Measurements from ENCODE around the gene INF2. TPM values are rescaled to one million over a fixed set of nuclear protein-coding genes. Genes with fewer than 3 reads are reported as not detected.
A peak's percentile ranks its signal among the peaks of the same experiment; 100 is the strongest.

Gene INF2
- total and polyA plus RNA-seq, 2 experiments from 2014 or later: 36.7 to 75.5 TPM

DNA sequence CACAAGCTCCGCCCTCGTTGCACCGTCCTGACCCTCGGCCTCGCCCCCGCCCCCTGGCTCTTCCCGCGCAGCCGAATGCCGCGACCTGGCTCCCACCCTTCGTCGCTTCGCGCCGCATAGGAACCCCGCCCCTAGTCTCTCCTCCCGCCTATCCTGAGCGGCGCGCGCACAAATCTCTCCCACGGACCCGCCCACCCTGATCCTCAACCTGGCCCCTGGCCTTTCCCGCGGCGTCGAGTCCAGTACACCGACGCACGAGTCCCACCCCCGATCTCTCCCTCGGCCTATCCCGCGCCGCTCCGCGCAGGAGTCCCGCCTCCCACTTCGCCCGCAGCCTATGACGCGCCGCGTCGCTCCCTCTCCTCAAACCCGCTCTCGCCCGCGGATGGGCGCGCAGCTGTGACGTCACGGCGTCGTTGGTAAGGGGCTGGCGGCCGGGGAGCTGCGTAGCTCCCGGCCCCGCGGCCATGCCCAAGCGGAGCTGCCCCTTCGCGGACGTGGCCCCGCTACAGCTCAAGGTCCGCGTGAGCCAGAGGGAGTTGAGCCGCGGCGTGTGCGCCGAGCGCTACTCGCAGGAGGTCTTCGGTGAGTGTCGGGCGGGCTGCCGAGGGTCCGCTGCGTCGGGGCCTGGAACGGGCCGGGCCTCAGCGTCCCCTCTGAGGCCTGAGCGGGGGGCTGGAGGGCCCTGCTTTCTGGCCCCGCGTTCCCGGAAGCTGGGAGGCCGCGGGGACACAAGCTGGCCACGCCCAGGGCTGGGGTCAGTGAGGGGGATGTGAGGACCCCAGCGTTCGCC is 63.5 kb downstream of the INF2 start, which contains the start of gene SIVA1:
TSS of gene SIVA1 (plus strand) at position 413 of the 793 bp plus-strand sequence. CDS start at position 468, 55 bp downstream.
- Histone ChIP-seq H3K36me3 (ENCODE audit: insufficient read depth) (peaks cover 5% of the 10 kb centered on the region; the same call in 1 of the 2 replicates), H3F3A (replicated peaks; ENCODE audit: low read depth) (no peaks in the 10 kb centered on the region), H3K4me2 (peak within 1 kb of the TSS; percentile 99), H3K27ac (ENCODE audit: low read depth) (peak within 1 kb of the TSS; percentile 86; the same call in 1 of the 2 replicates), H3K4me1 (ENCODE audit: insufficient read depth) (peaks cover 6% of the 10 kb centered on the region; the same call in 1 of the 2 replicates), H4K20me1 (replicated peaks; ENCODE audit: insufficient read depth) (peaks cover 11% of the 10 kb centered on the region), H3K27me3 (ENCODE audit: insufficient read depth) (no peaks in the 10 kb centered on the region), H3K9me2 (ENCODE audit: insufficient read depth) (no peaks in the 10 kb centered on the region), H2AFZ (peak within 1 kb of the TSS; percentile 91; the same call in 1 of the 2 replicates), H3K79me2 (replicated peaks; ENCODE audit: insufficient read depth) (peaks cover 33% of the 10 kb centered on the region), H3K4me3 (peak within 1 kb of the TSS; percentile 93)
- TF ChIP-seq, protein P1, sequence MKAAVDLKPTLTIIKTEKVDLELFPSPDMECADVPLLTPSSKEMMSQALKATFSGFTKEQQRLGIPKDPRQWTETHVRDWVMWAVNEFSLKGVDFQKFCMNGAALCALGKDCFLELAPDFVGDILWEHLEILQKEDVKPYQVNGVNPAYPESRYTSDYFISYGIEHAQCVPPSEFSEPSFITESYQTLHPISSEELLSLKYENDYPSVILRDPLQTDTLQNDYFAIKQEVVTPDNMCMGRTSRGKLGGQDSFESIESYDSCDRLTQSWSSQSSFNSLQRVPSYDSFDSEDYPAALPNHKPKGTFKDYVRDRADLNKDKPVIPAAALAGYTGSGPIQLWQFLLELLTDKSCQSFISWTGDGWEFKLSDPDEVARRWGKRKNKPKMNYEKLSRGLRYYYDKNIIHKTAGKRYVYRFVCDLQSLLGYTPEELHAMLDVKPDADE (IDR thresholded peaks at IDR 0.05): no peak
- peak; percentile 100 for TF ChIP-seq CREB1 (CRISPR knock-in tag; IDR thresholded peaks at IDR 0.05; ENCODE audit: low read depth)
- TF ChIP-seq ZNF331 (CRISPR knock-in tag; IDR thresholded peaks at IDR 0.05; ENCODE audit: low read depth): no peak
- TF ChIP-seq EZH2 (IDR thresholded peaks at IDR 0.05; ENCODE audit: low read depth, unreplicated experiment): no peak
- no peak for TF ChIP-seq EZH2phosphoT487 (IDR thresholded peaks at IDR 0.05; ENCODE audit: unreplicated experiment)
- TF ChIP-seq, protein P2, sequence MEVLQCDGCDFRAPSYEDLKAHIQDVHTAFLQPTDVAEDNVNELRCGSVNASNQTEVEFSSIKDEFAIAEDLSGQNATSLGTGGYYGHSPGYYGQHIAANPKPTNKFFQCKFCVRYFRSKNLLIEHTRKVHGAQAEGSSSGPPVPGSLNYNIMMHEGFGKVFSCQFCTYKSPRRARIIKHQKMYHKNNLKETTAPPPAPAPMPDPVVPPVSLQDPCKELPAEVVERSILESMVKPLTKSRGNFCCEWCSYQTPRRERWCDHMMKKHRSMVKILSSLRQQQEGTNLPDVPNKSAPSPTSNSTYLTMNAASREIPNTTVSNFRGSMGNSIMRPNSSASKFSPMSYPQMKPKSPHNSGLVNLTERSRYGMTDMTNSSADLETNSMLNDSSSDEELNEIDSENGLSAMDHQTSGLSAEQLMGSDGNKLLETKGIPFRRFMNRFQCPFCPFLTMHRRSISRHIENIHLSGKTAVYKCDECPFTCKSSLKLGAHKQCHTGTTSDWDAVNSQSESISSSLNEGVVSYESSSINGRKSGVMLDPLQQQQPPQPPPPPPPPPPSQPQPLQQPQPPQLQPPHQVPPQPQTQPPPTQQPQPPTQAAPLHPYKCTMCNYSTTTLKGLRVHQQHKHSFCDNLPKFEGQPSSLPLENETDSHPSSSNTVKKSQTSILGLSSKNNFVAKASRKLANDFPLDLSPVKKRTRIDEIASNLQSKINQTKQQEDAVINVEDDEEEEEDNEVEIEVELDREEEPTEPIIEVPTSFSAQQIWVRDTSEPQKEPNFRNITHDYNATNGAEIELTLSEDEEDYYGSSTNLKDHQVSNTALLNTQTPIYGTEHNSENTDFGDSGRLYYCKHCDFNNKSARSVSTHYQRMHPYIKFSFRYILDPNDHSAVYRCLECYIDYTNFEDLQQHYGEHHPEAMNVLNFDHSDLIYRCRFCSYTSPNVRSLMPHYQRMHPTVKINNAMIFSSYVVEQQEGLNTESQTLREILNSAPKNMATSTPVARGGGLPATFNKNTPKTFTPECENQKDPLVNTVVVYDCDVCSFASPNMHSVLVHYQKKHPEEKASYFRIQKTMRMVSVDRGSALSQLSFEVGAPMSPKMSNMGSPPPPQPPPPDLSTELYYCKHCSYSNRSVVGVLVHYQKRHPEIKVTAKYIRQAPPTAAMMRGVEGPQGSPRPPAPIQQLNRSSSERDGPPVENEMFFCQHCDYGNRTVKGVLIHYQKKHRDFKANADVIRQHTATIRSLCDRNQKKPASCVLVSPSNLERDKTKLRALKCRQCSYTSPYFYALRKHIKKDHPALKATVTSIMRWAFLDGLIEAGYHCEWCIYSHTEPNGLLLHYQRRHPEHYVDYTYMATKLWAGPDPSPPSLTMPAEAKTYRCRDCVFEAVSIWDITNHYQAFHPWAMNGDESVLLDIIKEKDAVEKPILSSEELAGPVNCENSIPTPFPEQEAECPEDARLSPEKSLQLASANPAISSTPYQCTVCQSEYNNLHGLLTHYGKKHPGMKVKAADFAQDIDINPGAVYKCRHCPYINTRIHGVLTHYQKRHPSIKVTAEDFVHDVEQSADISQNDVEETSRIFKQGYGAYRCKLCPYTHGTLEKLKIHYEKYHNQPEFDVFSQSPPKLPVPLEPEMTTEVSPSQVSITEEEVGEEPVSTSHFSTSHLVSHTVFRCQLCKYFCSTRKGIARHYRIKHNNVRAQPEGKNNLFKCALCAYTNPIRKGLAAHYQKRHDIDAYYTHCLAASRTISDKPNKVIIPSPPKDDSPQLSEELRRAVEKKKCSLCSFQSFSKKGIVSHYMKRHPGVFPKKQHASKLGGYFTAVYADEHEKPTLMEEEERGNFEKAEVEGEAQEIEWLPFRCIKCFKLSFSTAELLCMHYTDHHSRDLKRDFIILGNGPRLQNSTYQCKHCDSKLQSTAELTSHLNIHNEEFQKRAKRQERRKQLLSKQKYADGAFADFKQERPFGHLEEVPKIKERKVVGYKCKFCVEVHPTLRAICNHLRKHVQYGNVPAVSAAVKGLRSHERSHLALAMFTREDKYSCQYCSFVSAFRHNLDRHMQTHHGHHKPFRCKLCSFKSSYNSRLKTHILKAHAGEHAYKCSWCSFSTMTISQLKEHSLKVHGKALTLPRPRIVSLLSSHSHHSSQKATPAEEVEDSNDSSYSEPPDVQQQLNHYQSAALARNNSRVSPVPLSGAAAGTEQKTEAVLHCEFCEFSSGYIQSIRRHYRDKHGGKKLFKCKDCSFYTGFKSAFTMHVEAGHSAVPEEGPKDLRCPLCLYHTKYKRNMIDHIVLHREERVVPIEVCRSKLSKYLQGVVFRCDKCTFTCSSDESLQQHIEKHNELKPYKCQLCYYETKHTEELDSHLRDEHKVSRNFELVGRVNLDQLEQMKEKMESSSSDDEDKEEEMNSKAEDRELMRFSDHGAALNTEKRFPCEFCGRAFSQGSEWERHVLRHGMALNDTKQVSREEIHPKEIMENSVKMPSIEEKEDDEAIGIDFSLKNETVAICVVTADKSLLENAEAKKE (CRISPR knock-in tag; IDR thresholded peaks at IDR 0.05): no peak
- no peak for TF ChIP-seq JUNB (IDR thresholded peaks at IDR 0.05; ENCODE audit: unreplicated experiment)
- TF ChIP-seq, protein P3, sequence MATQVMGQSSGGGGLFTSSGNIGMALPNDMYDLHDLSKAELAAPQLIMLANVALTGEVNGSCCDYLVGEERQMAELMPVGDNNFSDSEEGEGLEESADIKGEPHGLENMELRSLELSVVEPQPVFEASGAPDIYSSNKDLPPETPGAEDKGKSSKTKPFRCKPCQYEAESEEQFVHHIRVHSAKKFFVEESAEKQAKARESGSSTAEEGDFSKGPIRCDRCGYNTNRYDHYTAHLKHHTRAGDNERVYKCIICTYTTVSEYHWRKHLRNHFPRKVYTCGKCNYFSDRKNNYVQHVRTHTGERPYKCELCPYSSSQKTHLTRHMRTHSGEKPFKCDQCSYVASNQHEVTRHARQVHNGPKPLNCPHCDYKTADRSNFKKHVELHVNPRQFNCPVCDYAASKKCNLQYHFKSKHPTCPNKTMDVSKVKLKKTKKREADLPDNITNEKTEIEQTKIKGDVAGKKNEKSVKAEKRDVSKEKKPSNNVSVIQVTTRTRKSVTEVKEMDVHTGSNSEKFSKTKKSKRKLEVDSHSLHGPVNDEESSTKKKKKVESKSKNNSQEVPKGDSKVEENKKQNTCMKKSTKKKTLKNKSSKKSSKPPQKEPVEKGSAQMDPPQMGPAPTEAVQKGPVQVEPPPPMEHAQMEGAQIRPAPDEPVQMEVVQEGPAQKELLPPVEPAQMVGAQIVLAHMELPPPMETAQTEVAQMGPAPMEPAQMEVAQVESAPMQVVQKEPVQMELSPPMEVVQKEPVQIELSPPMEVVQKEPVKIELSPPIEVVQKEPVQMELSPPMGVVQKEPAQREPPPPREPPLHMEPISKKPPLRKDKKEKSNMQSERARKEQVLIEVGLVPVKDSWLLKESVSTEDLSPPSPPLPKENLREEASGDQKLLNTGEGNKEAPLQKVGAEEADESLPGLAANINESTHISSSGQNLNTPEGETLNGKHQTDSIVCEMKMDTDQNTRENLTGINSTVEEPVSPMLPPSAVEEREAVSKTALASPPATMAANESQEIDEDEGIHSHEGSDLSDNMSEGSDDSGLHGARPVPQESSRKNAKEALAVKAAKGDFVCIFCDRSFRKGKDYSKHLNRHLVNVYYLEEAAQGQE (IDR thresholded peaks at IDR 0.05; ENCODE audit: unreplicated experiment): no peak
- no peak for TF ChIP-seq NANOG (IDR thresholded peaks at IDR 0.05; ENCODE audit: borderline replicate concordance)
- TF ChIP-seq ZNF114 (CRISPR knock-in tag; IDR thresholded peaks at IDR 0.05): no peak
- TF ChIP-seq POLR2AphosphoS5 (IDR thresholded peaks at IDR 0.05; ENCODE audit: low read depth): peak; percentile 93
- TF ChIP-seq, protein P4, sequence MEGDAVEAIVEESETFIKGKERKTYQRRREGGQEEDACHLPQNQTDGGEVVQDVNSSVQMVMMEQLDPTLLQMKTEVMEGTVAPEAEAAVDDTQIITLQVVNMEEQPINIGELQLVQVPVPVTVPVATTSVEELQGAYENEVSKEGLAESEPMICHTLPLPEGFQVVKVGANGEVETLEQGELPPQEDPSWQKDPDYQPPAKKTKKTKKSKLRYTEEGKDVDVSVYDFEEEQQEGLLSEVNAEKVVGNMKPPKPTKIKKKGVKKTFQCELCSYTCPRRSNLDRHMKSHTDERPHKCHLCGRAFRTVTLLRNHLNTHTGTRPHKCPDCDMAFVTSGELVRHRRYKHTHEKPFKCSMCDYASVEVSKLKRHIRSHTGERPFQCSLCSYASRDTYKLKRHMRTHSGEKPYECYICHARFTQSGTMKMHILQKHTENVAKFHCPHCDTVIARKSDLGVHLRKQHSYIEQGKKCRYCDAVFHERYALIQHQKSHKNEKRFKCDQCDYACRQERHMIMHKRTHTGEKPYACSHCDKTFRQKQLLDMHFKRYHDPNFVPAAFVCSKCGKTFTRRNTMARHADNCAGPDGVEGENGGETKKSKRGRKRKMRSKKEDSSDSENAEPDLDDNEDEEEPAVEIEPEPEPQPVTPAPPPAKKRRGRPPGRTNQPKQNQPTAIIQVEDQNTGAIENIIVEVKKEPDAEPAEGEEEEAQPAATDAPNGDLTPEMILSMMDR (conservative IDR thresholded peaks at IDR 0.05; ENCODE audit: low read depth in 2 of 2): no peak
- ATAC-seq: peak; percentile 92
- Mint-ChIP-seq H3K9me3 (peaks cover 27% of the 10 kb centered on the region), H3K27ac (peak within 1 kb of the TSS; percentile 94), H3K36me3 (ENCODE audit: low read depth) (peaks cover 51% of the 10 kb centered on the region), H3K4me3 (peak within 1 kb of the TSS; percentile 86), H3K4me1 (peaks cover 17% of the 10 kb centered on the region), H3K27me3 (ENCODE audit: insufficient read depth, low read depth, poor library complexity) (peaks cover 26% of the 10 kb centered on the region)
- DNase-seq (ENCODE audit: low spot score): peak; percentile 100
